GM10847 (cell line): Measurements from ENCODE around the gene FKTN.

ENCODE experiments used
- POLR2A ChIP-seq: IDR thresholded peaks from 2 replicates; pipeline ENCODE4 v1.6.1; 2011; ENCODE audit not compliant: insufficient read length; ENCODE audit errors: extremely low read depth

FKTN gene

GRCh38 chr9:105632807-105633206 is 74.9 kb downstream of the FKTN start:
- no peak for TF ChIP-seq POLR2A

DNA sequence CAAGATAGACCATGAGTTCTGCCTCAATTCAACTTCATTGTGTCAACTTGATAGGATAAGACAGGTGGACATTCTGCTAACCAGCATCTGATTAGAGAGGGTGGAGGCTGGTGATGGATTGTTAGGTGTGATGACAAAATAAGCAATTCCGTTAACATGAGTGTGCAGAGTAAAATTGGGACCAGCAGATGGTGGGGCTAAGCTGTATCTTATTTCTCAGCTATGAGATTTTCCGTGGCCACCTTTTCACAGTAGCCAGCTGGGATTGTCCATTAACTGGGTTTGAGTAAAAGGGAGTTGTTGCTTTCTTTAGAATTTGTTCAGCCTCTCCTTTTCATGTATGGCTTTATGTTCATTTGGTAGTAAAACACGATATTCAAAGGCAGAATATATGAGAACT is 75.5 kb downstream of the FKTN start:
- TF ChIP-seq POLR2A = no peak

DNA sequence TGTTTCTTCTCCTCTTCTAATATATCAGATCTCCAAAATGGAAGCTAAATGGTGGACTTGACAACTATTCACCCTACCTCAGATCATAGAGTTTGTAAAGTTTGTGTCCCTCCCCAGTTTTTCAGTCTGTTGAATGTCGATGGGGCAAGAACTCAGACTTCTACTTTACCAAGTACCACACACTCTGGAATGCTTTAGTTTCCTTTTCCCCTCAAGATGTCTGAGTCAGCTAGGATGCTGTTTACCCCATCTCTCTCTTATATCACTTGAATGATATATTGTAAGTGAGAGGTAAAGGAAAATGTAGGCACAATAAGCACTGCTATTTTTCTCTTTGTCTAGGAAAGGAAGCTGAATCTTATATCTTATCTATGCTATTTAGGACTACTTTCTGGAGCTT is 78.4 kb downstream of the FKTN start:
- TF ChIP-seq POLR2A = no peak

GRCh38 chr9:105637787-105638395 is 80.0 kb downstream of the FKTN start:
- TF ChIP-seq POLR2A = no peak

DNA sequence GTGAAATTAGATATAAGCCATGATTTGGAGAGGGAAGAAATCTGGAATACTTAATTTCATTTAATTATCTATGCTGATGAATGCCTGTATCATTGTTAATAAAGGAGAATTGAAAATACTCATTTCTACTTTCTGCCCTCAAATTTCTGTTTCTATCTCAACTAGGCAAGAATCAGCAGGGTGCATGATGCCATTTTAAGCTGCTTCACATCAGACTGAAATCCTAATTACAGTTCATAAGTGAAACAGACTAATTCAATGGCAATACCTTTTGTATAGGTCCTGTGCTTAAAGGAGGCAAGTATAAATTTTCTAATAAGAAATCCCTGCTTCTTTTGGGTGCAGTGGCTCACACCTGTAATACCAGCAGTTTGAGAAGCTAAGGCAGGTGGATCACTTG is 82.0 kb downstream of the FKTN start:
- TF ChIP-seq POLR2A = no peak

- no peak for TF ChIP-seq POLR2A
These were observed 85.9 kb downstream of the FKTN start for GRCh38 chr9:105643795-105644194.

- no peak for TF ChIP-seq POLR2A
These were observed 89.1 kb downstream of the FKTN start for GRCh38 chr9:105646879-105647594.

GRCh38 chr9:105647595-105648349 is 89.8 kb downstream of the FKTN start:
- no peak for TF ChIP-seq POLR2A

- TF ChIP-seq POLR2A = no peak
These were observed 93.9 kb downstream of the FKTN start for GRCh38 chr9:105651806-105652205.

- TF ChIP-seq POLR2A = no peak
These were observed 98.4 kb downstream of the FKTN start for GRCh38 chr9:105656131-105656921.

- no peak for TF ChIP-seq POLR2A
These were observed 100.4 kb downstream of the FKTN start for GRCh38 chr9:105658351-105658750.

- TF ChIP-seq POLR2A = no peak
These were observed 103.1 kb downstream of the FKTN start for GRCh38 chr9:105661011-105661410.

GRCh38 chr9:105662184-105663104 is 104.5 kb downstream of the FKTN start, which contains the start of gene TAL2:
Gene TAL2, plus strand, starts transcription at chr9:105662457. Its CDS starts 40 bp downstream, at chr9:105662497.
- no peak for TF ChIP-seq POLR2A

GRCh38 chr9:105663914-105664313 is 106.0 kb downstream of the FKTN start:
- no peak for TF ChIP-seq POLR2A

- no peak for TF ChIP-seq POLR2A
These were observed 109.9 kb downstream of the FKTN start for GRCh38 chr9:105667867-105668266.

GRCh38 chr9:105670315-105670714 is 112.4 kb downstream of the FKTN start:
- TF ChIP-seq POLR2A = no peak
